Neutrophil (primary cell): Measurements from ENCODE around the gene YBX1.
"Not testable (repeated sequence)": the region's sequence is repeated elsewhere in the genome, so short reads cannot be mapped to it uniquely, and the experiment has no call there.

Experiments used
- H3K27ac ChIP-seq: fragments of 200-600 bp; sonication (generic); 2 replicates; pipeline ENCODE4 v1.5.1; 2016; ENCODE audit warnings: mild to moderate bottlenecking, moderate library complexity
- H3K27me3 ChIP-seq: fragments of 200-600 bp; sonication (generic); 2 replicates; pipeline ENCODE4 v1.6.0; 2016; ENCODE audit warnings: mild to moderate bottlenecking
- H3K36me3 ChIP-seq: fragments of 200-600 bp; sonication (generic); 2 replicates; pipeline ENCODE4 v1.5.1; 2017
- H3K4me1 ChIP-seq, 2 experiments: fragments of 200-600 bp in 1 of 2; sonication (generic) in 1 of 2; 1 replicate in 1 of 2; 2 replicates in 1 of 2; pipeline versions ENCODE4 v1.5.1 to v1.6.1; 2013 to 2016; ENCODE audit warnings: low read depth in 1 of 2, low read length in 1 of 2, mild to moderate bottlenecking in 1 of 2, moderate library complexity in 1 of 2; ENCODE audit not compliant: control insufficient read depth in 1 of 2, insufficient read depth in 1 of 2
- H3K4me3 ChIP-seq, 2 experiments: fragments of 200-600 bp in 1 of 2; sonication (generic) in 1 of 2; 1 replicate in 1 of 2; 2 replicates in 1 of 2; pipeline ENCODE4 v1.5.1; 2013 to 2016; ENCODE audit warnings: low read depth in 1 of 2, low read length in 1 of 2, mild to moderate bottlenecking in 1 of 2, moderate library complexity in 1 of 2
- H3K9me3 ChIP-seq: fragments of 200-600 bp; sonication (generic); 2 replicates; pipeline ENCODE4 v1.5.1; 2016
- TF ChIP-seq, protein P1 (sequence below): fragments of 200-600 bp; sonication (generic); IDR thresholded peaks from 2 replicates; pipeline ENCODE4 v1.5.1; 2016; ENCODE audit warnings: antibody characterized with exemption

YBX1 gene

DNA sequence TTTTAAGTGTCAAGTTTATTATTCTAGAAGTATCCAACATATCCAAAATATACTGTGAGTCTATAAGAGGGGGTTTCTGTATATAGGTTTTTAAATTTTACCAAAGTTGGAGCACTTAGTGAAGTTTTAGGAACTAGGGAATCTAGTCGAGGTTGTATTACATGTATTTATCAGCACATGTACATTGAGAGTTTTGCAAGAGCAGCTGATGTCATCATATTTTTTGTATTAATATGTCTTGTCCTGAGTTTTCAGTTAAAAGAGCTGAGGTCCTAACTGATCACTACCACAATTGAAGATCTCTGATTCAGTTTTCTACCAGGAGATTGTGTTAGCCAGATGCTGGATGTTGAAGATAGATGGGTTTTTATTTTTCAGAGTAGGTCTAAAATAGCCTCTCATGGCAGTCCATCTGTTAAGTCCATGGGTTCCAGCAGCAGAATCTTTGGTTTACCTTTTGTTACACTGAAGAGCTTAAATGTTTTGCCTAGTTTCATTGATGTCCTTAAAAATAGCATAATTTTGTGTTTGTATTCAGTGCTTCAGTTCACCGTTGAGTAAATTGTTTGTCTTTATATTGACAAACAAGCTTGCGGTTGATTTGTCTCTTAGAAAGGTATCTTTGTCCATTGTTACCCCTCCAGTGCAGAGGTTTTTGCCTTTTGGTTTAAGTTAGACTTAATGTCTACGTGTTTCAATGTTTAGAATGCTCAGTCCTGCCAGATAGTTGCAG lies 16.0 kb downstream of the YBX1 start:
- TF ChIP-seq, protein P1, sequence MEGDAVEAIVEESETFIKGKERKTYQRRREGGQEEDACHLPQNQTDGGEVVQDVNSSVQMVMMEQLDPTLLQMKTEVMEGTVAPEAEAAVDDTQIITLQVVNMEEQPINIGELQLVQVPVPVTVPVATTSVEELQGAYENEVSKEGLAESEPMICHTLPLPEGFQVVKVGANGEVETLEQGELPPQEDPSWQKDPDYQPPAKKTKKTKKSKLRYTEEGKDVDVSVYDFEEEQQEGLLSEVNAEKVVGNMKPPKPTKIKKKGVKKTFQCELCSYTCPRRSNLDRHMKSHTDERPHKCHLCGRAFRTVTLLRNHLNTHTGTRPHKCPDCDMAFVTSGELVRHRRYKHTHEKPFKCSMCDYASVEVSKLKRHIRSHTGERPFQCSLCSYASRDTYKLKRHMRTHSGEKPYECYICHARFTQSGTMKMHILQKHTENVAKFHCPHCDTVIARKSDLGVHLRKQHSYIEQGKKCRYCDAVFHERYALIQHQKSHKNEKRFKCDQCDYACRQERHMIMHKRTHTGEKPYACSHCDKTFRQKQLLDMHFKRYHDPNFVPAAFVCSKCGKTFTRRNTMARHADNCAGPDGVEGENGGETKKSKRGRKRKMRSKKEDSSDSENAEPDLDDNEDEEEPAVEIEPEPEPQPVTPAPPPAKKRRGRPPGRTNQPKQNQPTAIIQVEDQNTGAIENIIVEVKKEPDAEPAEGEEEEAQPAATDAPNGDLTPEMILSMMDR, result no peak
- Histone ChIP-seq H3K36me3 (peaks cover 81% of the 10 kb centered on the region), H3K4me3 (no peak overlapping the region), H3K27ac (no peak overlapping the region), H3K27me3 (no peaks in the 10 kb centered on the region), H3K4me1 (no peaks in the 10 kb centered on the region), H3K9me3 (no peaks in the 10 kb centered on the region)

DNA sequence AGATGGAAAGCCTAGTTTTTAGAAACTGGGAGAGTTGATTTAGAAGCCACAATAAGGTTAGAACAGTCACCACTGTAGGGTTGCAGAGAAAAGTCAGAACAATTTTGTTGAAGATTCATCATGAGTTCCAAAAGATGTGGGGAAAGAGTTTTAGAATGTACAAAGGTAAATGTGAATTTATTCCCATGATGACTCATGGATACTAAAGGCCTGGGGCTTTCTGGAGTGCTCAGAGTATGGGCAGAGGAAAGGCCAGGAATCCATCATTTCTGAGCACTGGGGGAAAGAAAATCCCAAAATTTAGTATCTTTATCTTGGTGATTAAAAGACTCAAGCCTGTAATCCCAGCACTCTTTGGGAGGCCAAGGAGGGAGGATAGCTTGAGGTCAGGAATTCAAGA lies 17.8 kb downstream of the YBX1 start:
- Histone ChIP-seq H3K4me3 (no peak overlapping the region), H3K4me1 (no peaks in the 10 kb centered on the region), H3K36me3 (peaks cover 86% of the 10 kb centered on the region), H3K27me3 (no peaks in the 10 kb centered on the region), H3K9me3 (no peaks in the 10 kb centered on the region), H3K27ac (no peak overlapping the region)
- TF ChIP-seq, protein P1, result no peak

DNA sequence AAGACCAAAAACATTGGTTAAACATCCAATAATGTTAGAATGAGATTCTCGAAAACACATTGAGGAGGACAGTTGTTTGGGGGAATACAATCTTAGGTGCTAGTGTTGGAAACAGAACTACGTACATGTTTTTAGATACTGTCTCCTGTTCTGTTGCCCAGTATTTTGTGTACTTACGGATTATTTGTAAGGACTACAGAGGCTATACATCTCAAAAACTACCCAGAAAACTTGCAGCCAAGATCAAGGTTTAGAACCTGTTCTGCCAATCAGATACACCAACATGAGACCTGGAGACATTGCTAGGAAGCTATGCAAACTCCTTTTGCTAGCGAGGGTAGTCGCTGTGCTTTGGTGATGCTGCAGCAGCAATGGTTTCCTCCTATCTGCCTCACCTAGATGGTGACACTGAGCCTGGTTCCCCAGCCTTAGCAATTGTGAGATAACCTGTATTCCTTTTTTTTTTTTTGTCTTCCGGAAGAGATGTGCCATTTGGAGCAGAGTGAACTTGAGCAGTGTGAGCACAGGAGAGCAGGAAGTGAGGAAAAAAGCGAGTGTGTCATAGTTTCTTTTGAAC lies 21.8 kb downstream of the YBX1 start:
- Histone ChIP-seq H3K27me3 (no peaks in the 10 kb centered on the region), H3K4me1 (no peaks in the 10 kb centered on the region), H3K9me3 (no peaks in the 10 kb centered on the region), H3K4me3 (no peak overlapping the region), H3K36me3 (peaks cover 64% of the 10 kb centered on the region), H3K27ac (no peak overlapping the region)
- TF ChIP-seq, protein P1, result no peak

DNA sequence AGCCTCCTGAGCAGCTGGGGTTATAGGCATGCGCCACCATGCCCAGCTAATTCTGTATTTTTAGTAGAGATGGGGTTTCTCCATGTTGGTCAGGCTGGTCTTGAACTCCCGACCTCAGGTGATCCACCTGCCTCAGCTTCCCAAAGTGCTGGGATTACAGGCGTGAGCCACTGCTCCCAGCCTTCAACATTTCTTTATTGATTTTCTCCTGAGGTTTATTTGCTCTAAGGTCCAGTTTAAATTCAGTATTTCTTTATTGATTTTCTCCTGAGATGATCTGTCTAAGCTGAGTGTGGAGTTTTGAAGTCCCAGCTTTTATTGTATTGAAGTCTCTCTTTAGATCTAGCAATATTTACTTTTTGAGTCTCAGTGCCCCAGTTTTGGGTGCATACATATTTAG lies 30.6 kb downstream of the YBX1 start:
- H3K4me3 ChIP-seq, H3K27ac ChIP-seq, H3K27me3 ChIP-seq, H3K9me3 ChIP-seq, H3K4me1 ChIP-seq, H3K36me3 ChIP-seq: not testable (repeated sequence)

DNA sequence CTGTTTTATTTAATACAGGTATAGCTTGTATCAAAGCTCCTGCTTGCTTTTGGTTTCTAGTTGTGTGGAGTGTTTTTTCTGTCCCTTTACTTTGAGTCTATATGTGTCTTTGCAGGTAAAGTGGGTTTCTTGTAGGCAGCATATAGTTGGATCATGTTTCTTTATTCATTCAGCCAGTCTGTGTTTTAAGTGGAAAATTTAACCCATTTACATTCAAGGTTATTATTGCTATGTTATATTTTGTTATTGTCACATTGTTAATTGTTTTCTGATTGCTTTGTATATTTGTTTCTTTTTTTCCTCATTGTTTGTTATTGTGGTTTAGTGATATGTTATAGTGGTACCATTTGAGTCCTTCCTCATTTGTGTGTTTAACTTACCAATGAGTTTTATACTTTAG lies 31.1 kb downstream of the YBX1 start:
- H3K4me3 ChIP-seq, result no peak overlapping the region
- H3K9me3 ChIP-seq, result no peaks in the 10 kb centered on the region
- no peak overlapping the region for H3K27ac ChIP-seq
- TF ChIP-seq, protein P1, result no peak
- no peaks in the 10 kb centered on the region for H3K27me3 ChIP-seq
- H3K36me3 ChIP-seq, result no peaks in the 10 kb centered on the region
- no peaks in the 10 kb centered on the region for H3K4me1 ChIP-seq

DNA sequence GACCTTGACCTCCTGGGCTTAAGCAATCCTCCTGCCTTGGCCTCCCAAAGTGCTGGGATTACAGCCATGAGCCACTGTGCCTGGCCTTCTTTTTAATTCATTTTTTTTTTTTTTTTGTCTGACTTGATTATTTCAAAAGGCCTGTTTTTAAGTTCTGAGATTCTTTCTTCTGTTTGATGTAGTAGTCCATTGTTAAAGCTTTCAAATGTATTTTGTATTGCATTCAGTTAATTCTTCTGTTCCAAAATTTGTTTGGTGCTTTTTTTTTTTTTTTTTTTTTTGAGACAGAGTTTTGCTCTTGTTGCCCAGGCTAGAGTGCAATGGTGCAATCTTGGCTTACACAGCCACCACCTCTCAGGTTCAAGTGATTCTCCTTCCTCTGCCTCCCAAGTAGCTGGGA lies 32.2 kb downstream of the YBX1 start:
- H3K27me3 ChIP-seq, H3K36me3 ChIP-seq, H3K9me3 ChIP-seq, H3K4me1 ChIP-seq, H3K4me3 ChIP-seq, H3K27ac ChIP-seq: not testable (repeated sequence)
